PC-9 (cell line): ENCODE data around the gene ERBB4. TPM values are rescaled to one million over a fixed set of nuclear protein-coding genes. Genes with fewer than 3 reads are reported as not detected.

ENCODE experiments used
- BruUV-seq: library from RNA; stranded (reverse); fragments of 400-500 nt; replicated peaks from 2 replicates; lab custom pipeline; 2021; lab: Mats Ljungman, UMichigan
- CTCF ChIA-PET: fragments of 300-600 bp; sonication (Branson Sonifier 250); formaldehyde crosslinking; loops from one replicate; lab custom pipeline; 2022; ENCODE audit warnings: antibody characterized with exemption; lab: Charles Lee
- POLR2A ChIA-PET: fragments of 300-600 bp; sonication (Branson Sonifier 250); formaldehyde crosslinking; loops from one replicate; lab custom pipeline; 2022; ENCODE audit warnings: antibody characterized with exemption; ENCODE audit not compliant: unreplicated experiment; lab: Charles Lee
- DNase-seq, 2 experiments: peaks; one replicate each; pipeline versions ENCODE4 v3.0.0 to v3.0.0-alpha.2; 2015 to 2022; ENCODE audit warnings: mixed read lengths in 1 of 2
- H2AFZ ChIP-seq: fragments of 200-600 bp; sonication (generic); 2 replicates; pipeline ENCODE4 v1.8.1; 2017; ENCODE audit warnings: antibody characterized with exemption
- H3F3A ChIP-seq: fragments of 200-600 bp; sonication (generic); 2 replicates; pipeline ENCODE4 v1.8.1; 2017; ENCODE audit warnings: antibody characterized with exemption, mild to moderate bottlenecking, low read depth; ENCODE audit not compliant: insufficient read depth
- H3K27ac ChIP-seq: fragments of 200-600 bp; sonication (generic); 2 replicates; pipeline ENCODE4 v1.6.1; 2016; ENCODE audit warnings: mixed run types
- H3K27me3 ChIP-seq: fragments of 200-600 bp; sonication (generic); 2 replicates; pipeline ENCODE4 v1.6.1; 2016; ENCODE audit warnings: low read depth, mixed run types; ENCODE audit not compliant: insufficient read depth
- H3K36me3 ChIP-seq: fragments of 200-600 bp; sonication (generic); 2 replicates; pipeline ENCODE4 v1.6.1; 2016; ENCODE audit warnings: low read depth, mixed run types
- H3K4me1 ChIP-seq: fragments of 200-600 bp; sonication (generic); replicated peaks from 2 replicates; pipeline ENCODE4 v1.6.1; 2016; ENCODE audit warnings: mixed run types; ENCODE audit not compliant: insufficient read depth
- H3K4me2 ChIP-seq: fragments of 200-600 bp; sonication (generic); 2 replicates; pipeline ENCODE4 v1.6.1; 2017; ENCODE audit warnings: mixed run types
- H3K4me3 ChIP-seq: fragments of 200-600 bp; sonication (generic); 2 replicates; pipeline ENCODE4 v1.6.1; 2016; ENCODE audit warnings: mixed run types
- H3K79me2 ChIP-seq: fragments of 200-600 bp; sonication (generic); 2 replicates; pipeline ENCODE4 v1.6.1; 2017; ENCODE audit warnings: low read depth, mixed run types
- H3K9me2 ChIP-seq: fragments of 200-600 bp; sonication (generic); 2 replicates; pipeline ENCODE4 v1.8.1; 2017; ENCODE audit warnings: mild to moderate bottlenecking; ENCODE audit not compliant: insufficient read depth
- H3K9me3 ChIP-seq: fragments of 200-600 bp; sonication (generic); 2 replicates; pipeline ENCODE4 v1.8.1; 2016; ENCODE audit warnings: low read depth; ENCODE audit not compliant: insufficient read depth
- H4K20me1 ChIP-seq: fragments of 200-600 bp; sonication (generic); 2 replicates; pipeline ENCODE4 v1.8.1; 2017; ENCODE audit not compliant: insufficient read depth
- CTCF ChIP-seq: fragments of 200-600 bp; sonication (generic); conservative IDR thresholded peaks from 2 replicates; pipeline ENCODE4 v1.6.1; 2017; ENCODE audit warnings: mixed run types, antibody characterized with exemption, mild to moderate bottlenecking, moderate library complexity
- EZH2 ChIP-seq: fragments of 200-600 bp; sonication (generic); IDR thresholded peaks from 2 replicates; pipeline ENCODE4 v1.8.0; 2017; ENCODE audit warnings: antibody characterized with exemption, low read depth
- intact Hi-C: fragments of 100-400 bp; cut with micrococcal nuclease; formaldehyde crosslinking; loops from one replicate; pipeline ENCODE4 v1.10.0; 2022; ENCODE audit not compliant: unreplicated experiment
- total RNA-seq: library from RNA; stranded (reverse); gene quantifications from 2 replicates; pipeline ENCODE4 v1.2.3, GENCODE V29; 2021

Gene ERBB4
- total RNA-seq, 1 experiment from 2014 or later, result not detected

- TF ChIP-seq EZH2, result no peak
- TF ChIP-seq CTCF, result no peak
- BruUV-seq, result no TSS peak
- Histone ChIP-seq H3K9me3 (no peaks in the 10 kb centered on the region), H4K20me1 (no peaks in the 10 kb centered on the region), H3K9me2 (no peaks in the 10 kb centered on the region), H3K79me2 (no peaks in the 10 kb centered on the region), H3K27me3 (no peaks in the 10 kb centered on the region), H3K4me2 (no peak overlapping the region), H3K36me3 (no peaks in the 10 kb centered on the region), H3K4me3 (no peak overlapping the region), H3K4me1 (no peaks in the 10 kb centered on the region), H3F3A (no peaks in the 10 kb centered on the region), H2AFZ (no peak overlapping the region), H3K27ac (no peak overlapping the region)
- intact Hi-C loops, result no loop called here
- no peak for DNase-seq
- ChIA-PET CTCF (no interaction called here), POLR2A (no interaction called here)
Measured at GRCh38 chr2:212226114-212226513, 312.5 kb downstream of the ERBB4 start.

GRCh38 chr2:212223696-212224095, 314.9 kb downstream of the ERBB4 start:
- Histone ChIP-seq H3K27ac (no peak overlapping the region), H3K9me3 (no peaks in the 10 kb centered on the region), H4K20me1 (no peaks in the 10 kb centered on the region), H3K36me3 (no peaks in the 10 kb centered on the region), H3K79me2 (no peaks in the 10 kb centered on the region), H3K9me2 (no peaks in the 10 kb centered on the region), H2AFZ (no peak overlapping the region), H3K4me2 (no peak overlapping the region), H3K27me3 (no peaks in the 10 kb centered on the region), H3K4me3 (no peak overlapping the region), H3F3A (no peaks in the 10 kb centered on the region), H3K4me1 (no peaks in the 10 kb centered on the region)
- CTCF ChIA-PET, result no interaction called here
- TF ChIP-seq CTCF, result no peak
- no peak for TF ChIP-seq EZH2
- DNase-seq, result no peak
- POLR2A ChIA-PET, result no interaction called here
- intact Hi-C loops, result no loop called here
- BruUV-seq, result no TSS peak

- CTCF ChIA-PET, result interaction anchor here (0.7 kb wide), 1 partner anchor 98 kb away, joined by 5 read pairs; no protein-coding TSS in a partner anchor
- Histone ChIP-seq H3K4me2 (no peak overlapping the region), H3K9me2 (no peaks in the 10 kb centered on the region), H3K4me1 (no peaks in the 10 kb centered on the region), H3F3A (no peaks in the 10 kb centered on the region), H4K20me1 (no peaks in the 10 kb centered on the region), H3K4me3 (no peak overlapping the region), H3K27me3 (no peaks in the 10 kb centered on the region), H3K27ac (no peak overlapping the region), H2AFZ (no peak overlapping the region), H3K9me3 (no peaks in the 10 kb centered on the region), H3K79me2 (no peaks in the 10 kb centered on the region), H3K36me3 (no peaks in the 10 kb centered on the region)
- intact Hi-C loops, result no loop called here
- no peak for TF ChIP-seq EZH2
- no peak for TF ChIP-seq CTCF
- no TSS peak for BruUV-seq
- DNase-seq, result no peak
- POLR2A ChIA-PET, result no interaction called here
Measured at GRCh38 chr2:212213191-212213590, 325.4 kb downstream of the ERBB4 start.
